Kidney glomerular epithelial cell (primary cell): ENCODE data around the gene DLST.

ENCODE experiments used
- DNase-seq: peaks from one replicate; lab custom pipeline; 2025; lab: John Stamatoyannopoulos, UW

Gene DLST

DNA sequence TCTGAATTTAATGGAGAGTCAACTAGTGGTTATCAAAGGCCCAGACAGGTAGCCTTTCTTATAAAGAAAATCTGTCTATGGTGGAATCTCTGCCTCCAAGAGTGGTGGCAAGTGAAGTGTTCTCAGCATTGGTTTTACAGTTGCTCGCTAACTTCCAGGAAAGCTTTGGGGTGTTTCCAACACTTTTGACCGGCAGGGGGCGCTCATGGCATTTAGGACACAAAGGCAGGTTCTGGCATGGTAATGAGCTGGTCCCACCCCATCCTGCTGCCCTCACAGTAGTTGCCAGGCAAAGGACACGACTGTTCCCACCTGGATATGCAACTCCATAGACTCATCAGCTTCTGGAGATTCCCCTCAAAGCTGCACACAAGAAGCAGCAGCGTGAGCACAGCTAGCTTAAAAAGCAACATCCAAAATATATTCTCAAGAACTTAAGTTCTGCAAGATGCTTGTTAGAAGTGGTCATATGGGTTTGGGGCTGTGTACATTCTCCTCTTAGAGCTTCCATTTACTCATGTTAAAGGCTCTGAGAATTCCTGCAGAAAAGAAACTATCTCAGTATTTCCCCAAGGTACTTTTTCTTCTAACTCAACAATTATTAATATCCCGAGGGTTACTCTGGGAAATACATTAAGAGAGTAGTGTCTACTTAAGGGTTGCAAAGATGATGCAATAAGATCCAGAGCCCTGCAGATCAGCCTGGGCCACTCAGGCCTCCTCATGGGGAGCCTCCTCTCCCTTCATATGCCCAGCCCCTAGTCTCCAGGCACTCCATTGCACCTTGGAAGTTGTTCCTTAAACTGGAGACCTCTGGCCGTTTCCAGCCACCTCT lies 20.6 kb upstream of the DLST start:
- DNase-seq = peak; percentile 73

DNA sequence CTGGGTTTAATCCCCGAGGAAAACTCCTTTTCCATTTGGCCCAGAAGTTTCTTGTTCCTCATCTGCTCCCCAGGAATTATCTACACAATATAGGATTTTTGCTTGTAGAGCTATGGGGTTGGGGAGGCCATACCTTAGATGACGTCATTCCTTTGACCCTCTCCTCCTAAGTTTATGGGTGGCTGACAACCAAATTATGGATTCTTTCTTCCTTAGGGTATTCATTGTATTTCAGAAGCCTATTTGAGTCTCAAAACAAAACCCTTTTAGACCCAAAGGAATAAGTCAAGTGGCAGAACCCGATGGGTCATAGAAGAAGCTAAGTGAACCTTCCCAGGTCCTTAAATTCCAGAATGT lies 20.0 kb upstream of the DLST start:
- DNase-seq = no peak

DNA sequence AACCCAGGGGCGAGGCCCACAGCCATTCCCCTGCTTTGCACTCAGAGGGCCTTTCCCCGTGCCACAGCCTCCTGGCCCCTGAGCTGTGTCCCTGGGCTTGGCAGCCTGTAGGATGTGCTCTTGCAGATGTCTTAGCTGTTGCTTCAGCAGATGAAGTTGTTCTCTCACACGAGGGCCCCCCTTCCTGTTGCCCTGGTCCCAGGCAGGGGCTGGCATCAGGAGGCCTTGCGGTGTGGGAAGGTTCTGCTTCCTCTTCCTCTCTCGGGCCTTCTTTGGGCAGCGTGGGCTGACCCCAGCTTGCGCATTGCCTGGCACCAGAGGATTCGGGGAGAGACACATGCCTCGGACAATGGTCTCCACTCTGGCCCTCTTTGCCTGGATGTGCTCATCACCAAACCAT lies 18.4 kb upstream of the DLST start:
- DNase-seq = no peak

DNA sequence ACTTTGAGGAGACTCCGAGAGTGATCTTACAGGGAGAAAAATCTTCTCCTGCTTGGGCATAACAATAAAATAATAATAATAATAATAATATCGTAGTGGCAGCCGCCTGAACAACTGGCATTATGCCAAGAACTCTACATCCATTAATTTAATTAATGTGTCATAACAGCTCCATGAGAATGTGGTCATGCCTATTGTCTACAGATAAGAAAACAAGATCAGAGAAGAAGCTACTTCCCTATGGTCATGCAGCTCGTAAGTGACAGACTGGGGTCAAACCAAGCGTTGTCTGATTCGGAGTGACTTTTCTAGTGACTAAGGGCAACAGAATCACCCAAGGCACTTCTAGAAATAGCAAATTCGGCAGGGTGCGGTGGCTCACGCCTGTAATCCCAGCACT lies 17.5 kb upstream of the DLST start:
- DNase-seq = no peak

DNA sequence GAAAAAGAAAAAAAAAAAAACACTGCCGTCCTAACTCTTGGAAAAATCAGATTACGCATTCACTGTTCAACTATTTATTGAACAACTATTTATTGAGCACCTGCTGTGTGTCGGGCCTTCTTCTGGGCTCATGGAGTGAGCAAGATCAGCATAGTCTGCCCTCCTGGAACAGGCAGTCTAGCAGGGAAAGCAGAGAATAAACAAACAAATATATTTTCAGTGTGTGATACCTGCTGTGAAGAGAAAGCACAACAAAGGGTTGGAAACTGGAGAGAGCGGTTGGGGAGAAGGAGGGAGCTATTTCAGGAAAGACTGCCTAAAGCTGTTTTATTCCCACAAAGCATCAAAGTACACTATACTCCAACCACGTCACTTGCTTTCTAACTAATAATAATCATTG lies 16.6 kb upstream of the DLST start:
- no peak for DNase-seq

DNA sequence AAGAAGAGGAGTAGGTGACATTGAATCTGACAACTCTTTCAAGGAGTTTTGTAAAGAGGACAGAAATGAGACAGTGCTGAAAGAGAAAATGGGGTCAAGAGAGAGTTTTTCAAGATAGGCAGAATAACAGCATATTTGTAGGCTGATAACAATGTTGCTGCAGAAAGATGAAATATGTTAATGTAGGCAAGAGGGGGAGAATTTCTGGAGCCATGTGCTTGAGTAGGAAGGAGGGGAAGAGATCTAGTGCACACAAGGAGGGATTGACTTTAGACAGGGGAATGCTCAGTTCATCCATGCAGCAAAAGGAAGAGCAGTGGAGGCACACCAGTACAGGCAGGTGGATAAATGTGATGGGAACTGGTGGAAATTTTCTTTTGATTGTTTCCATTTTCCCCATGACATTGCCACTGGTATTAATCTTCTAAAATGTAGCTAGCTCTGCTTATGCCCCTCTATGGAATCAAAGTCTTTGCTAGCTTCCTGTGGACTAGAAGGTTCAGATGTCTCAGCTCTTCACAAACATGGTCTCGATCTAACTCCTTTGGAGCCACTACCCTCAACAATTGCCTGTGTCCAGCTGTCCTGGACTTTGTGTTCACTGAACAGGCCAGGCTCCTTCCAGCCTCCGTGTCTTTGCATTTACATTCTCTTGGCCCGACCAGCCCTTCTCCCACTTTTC lies 14.9 kb upstream of the DLST start:
- DNase-seq = no peak

DNA sequence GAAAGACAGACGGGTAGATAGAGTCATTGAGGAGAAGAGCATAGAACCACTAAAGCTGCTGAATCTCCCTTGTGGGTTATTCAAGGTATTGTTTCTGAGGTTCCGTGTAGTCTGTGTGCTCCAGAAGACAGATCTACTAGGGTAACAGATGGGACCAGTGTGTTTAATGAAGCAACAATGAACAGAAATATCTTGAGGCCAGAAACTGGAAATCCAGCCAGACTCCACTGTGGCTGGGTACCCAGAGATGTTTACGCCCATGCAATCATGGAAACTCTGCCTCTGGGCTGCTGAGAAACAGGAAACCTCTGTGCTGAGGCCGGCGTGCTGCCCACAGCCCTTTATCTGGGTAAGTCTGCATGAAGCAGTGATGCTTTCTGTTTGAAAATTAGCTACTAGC lies 14.0 kb upstream of the DLST start:
- no peak for DNase-seq

DNA sequence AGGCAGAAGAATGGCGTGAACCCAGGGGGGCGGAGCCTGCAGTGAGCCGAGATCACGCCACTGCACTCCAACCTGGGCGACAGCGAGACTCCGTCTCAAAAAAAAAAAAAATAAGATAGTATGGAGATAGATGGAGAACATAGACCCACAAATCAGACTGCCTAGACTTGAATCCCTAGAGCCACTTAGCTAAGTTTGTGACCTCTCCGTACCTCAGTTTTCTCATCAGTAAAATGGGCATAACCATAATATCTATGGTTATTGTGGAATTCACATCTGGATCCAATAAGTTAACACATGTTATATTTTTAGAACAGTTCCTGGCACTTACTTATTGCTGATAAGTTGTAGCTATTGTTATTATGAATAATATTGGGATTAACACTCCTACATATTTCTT lies 13.0 kb upstream of the DLST start:
- no peak for DNase-seq

DNA sequence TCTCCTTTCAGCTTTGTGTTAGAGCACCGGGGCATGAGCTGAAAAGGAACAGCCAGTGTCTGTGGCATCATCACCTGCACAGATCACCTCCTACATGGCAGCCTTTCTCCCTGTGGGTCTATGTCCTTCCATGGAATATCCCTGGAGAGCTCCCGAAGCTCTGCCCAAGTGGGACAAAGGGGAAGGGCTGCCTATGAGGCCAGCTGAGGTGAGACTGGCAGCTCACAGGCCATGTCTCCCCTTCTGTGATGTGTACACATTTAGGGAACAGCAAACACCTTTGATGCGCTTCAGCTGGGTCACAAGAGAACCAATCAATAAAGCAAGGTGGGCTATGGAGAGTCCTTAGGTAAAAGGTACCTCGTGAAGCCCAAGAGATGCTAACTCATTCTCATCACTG lies 9.9 kb upstream of the DLST start:
- DNase-seq = no peak

DNA sequence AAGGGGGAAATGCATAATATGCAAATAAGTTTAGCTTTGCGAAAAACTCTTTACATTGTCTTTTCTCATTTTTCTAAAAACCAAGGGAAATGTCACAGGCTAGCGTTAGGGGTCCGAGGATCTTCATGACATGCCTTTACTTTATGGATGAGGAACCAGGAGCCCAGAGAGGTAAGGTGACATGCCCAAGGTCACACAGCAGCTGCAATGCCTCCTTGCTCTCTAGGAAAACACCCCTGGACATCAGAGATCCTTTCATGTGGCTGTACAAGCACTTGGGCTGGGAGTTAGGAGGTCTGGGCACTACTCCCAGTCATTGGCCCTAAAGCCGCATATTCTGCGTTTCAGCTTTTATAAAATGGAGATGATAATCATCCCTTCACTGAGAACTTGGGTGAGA lies 6.5 kb upstream of the DLST start:
- no peak for DNase-seq

DNA sequence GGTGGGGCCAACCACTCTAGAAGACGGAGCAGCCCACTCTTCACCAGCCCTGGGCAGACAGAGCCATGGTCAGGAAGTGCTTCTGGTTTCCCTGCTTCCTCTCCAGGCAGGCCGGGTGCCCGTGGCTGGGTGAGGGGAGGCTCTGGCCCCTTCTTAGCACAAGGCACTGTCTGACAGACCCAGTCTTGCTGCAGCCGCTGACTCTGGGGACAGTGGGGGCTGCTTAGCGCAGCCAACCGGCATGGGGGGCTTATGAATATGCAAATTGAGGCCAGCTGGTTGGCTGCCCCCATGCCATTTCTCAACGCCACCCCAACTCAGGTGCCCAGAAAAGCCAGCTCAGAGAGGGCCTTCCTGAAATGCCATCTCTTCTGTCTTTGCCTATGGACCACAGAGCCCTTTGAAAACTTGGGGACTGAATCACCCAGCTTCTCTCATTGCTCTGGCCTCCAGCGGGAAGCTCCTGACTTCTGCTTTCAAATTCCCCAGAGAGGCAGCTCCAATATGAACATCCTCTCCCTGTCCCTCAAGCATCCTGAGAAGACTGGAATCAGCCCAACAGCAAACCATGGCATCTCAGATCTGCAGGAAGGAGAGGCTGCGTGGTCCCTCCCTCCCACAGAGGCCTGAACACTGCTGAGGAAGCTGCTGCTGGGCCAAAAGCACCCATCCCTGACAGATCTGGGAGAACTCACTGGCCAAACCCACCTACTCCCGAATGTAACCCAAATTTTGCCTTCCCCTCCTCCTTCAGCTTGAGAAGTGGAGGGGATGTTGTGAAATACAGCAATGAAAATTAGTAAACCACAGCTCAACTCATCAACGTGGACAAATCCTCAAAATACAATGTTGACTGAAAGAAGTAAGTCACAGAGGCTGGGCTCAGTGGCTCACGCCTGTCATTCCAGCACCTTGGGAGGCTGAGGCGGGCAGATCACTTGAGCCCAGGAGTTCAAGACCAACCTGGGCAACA lies 5.5 kb upstream of the DLST start, which contains the start of gene PROX2:
TSS of gene PROX2 (minus strand) at position 205 of the 973 bp plus-strand sequence. CDS start 12,311 bp downstream, outside the sequence.
- DNase-seq = no peak

DNA sequence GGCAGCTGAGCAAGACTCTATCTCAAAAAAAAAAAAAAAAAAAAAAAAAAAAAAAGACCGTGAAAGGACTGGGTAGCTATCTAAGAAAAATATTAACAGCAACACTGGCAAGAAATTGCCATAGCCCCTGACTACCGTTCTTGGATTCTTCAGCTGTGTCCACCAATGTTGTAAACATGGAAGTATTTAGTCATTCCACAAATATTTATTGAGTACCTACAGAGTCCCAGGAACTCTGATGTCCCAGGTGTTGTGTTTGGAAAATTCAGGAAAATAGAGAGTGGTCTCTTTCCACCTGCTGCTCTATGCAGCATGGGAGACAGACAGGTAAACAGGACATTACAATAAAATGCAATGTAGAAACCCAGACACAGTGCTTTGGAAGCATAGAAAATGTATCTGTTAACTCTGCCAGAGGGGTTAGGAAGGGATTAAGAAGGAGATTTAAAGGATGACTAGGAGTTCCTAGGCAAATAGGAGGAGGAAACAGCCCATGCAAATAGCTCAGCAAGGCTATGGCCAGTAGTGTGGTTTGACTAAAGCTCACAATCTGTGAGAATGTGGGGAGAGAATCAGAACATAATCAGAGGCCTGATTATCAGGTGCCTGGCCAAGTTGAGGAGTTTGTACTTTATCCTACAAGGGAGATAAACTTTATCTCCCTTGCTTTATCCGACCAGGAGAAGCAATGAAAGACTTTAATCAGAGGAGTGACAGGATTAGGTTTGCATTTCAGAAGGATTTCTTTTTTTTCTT lies 2.1 kb upstream of the DLST start:
- no peak for DNase-seq

DNA sequence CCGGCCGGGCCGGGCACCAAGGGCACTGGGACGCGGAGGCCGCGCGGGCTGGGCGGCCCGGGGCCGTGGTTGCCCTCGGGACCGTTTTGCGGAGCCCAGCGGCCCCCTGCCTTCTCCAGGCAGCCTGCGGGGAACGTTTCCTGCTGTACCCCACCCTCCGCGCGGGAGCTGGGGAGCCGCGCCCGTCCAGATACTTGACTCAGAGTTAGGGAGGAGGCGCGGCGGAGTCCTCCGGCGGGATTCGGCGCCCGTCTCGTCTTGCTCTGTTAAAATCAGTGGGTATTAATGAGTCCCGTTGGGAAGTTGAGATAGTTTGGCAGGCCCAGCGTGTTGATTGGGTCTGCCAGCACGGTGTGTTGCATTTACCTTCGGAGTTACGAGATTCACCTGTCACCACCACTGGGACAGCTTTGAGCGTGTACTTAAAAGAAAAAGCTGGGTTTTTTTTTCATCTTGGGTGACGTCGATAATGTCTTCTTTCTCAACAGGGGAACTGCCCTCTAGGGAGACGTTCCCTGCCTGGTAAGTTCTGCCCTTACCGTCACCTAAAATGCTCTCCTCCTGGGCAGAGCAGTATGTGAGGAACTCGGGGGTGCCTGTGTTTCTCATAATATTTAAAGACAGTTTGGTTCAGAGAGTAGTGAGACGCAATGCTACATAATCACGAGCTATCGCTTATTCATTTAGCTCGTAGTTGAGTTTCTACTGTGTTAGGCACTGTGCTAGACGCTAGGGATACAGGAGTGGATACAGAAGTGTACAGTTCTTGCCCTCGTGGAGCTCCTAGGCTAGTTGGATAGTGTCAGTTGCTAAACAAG lies 596 bp downstream of the DLST start:
- DNase-seq = peak; percentile 22

DNA sequence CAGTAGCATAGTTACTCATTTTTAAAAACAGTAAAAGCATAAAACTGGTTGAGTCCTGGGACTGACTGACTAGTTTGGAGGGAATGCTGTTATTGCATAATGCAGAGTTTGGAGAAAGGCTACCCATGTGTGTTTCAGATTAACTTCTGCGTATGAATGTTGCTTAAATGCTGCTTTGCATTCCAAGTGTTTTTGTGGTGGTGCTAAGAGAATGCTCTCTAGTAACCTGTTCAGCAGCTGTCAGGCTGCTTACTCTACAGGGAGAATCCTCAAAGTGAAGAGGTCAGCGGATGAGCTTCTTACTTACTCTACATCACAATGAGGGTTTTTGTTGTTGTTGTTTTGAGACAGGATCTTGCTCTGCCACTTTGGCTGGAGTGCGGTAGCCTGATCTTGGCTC lies 4.3 kb downstream of the DLST start:
- DNase-seq = no peak

DNA sequence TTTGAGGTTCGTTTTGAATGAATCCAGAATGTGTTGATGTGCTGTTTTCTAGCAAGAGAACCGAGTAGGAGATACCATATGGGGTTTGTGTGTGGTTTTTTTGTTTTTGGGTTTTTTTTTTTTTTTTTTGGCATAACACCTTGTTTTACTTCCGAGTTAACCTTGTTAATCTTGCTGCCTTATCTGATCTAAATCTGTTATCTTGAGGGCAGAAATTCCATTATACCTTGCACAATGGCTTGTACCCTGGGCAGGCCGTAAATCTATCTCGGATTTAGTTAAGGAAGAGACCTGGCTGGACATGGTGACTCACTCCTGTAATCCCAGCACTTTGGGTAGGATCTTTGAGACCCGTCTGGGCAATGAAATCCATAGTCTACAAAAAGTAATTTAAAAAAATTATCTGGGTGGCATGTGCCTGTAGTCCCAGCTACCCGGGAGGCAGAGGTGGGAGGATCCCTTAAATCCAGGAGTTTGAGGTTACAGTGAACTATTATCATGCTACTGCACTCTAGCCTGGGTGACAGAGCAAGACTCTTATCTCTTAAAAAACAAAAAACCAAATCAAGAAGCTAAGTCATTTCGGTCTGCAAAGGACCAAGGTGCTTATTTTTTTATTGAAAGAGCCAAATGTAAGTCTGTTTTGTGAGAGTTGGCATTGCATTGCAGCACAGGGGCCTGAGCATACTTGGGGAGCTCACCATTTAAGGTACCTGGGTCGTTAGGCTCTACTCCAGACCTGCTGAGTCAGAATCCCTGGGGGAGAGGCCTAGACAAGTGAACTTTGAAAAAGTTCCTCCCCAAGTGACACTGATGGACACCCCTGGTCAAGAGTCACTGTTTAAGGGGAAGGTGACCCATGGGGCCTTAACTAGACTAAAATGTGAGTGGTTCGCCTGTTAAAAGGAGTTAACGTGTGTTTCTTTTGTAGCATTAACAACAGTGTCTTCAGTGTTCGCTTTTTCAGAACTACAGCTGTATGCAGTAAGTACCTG lies 6.7 kb downstream of the DLST start:
- no peak for DNase-seq

DNA sequence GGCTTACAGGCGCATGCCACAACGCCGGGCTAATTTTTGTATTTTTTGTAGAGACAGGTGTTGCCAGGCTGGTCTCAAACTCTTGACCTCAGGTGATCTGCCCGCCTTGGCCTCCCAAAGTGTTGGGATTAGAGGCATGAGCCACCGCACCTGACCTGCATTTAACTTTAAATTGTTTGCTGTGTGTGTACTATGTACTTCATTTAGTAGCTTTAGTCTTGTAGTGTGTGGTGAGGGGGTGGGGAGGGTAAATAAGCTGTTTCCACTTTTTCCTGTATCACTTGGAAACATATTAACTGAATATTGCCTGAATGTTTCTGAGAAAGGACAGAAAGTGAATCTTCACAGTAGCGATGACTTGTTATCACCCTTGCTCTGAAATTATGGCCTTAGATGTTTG lies 8.5 kb downstream of the DLST start:
- no peak for DNase-seq

DNA sequence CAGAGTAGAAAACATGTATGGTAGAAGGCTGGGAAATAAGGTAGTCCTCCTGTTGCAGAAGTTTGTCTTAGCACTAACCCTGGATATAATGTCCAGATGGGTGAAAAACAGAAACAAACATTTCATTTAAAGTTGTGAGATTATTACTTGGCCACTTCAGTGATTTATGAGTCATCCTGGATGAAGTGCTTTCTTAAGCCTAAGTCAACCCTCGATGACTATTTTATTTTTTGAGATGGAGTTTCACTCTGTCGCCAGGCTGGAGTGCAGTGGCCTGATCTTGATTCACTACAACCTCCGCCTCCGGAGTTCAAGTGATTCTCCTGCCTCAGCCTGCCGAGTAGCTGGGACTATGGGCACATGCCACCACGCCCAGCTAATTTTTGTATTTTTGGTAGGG lies 10.2 kb downstream of the DLST start:
- DNase-seq = no peak

DNA sequence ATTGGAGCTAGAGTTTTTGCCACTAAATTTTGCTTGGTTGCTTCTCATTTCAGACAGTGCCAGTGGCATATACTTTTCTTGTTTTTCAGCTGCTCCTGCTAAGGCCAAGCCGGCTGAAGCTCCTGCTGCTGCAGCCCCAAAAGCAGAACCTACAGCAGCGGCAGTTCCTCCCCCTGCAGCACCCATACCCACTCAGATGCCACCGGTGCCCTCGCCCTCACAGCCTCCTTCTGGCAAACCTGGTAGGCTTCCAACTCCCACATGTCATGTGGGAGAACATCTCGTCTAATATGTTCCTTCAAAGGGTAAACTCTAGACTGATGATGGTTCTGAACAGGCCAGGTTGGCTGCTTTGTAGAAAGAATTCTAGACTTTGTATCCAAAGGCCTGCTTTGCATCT lies 11.0 kb downstream of the DLST start:
- no peak for DNase-seq

DNA sequence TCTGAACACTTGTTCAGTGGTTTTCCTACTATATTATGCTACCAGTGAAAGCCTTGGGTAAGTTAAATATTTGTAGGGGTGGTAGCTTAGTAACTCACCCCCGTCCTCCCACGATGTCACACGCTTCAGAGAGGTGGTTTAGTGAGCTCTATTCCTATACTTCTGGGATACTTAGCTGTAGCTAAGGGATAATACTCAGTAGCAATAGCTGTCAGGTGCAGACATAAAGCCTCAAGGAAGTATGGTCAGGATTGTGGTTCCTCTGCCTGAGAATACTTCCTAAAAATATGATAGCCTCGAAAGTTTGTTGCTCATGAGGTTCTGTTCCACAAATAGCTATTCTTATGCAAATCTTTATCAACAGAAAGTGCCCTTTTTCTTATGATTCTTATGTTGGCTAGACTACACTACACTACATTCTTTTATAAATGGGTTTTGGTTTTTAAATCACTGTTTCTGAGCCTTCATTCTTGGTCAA lies 11.9 kb downstream of the DLST start:
- no peak for DNase-seq

DNA sequence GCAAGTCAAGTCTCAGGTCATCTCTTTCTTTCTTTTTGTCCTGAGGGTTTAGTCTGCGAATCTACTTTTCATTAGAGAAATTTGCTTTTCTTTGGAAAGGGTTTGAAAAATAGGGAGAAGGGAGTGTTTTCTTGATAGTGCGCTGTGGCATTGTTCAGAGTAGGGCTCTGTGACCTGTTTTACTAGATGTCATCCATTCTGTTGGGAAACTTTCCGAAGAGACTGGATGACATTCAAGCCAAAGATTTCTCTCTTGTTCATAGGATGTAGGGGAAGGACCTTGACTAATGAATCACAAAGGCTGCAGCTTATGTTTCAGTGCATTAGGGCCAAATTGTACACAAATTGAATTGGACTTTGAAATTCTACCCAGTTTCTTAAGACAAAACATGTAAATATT lies 14.7 kb downstream of the DLST start:
- DNase-seq = no peak
